HCT116 (cell line): Measurements from ENCODE around the gene THBD.

ENCODE experiments used
- CTCF ChIP-seq, 3 experiments: fragments of 200-600 bp in 1 of 3; sonication (generic) in 1 of 3; IDR thresholded peaks in 2 of 3; conservative IDR thresholded peaks in 1 of 3; 2 replicates each; pipeline ENCODE4 v1.5.1; 2012 to 2017; ENCODE audit warnings: low read depth in 2 of 3, low read length in 2 of 3, antibody characterized with exemption in 1 of 3, borderline replicate concordance in 1 of 3, control low read depth in 1 of 3, mild to moderate bottlenecking in 1 of 3, mixed read lengths in 1 of 3, mixed run types in 1 of 3, moderate library complexity in 1 of 3; ENCODE audit not compliant: insufficient read depth in 1 of 3
- POLR2AphosphoS5 ChIP-seq: IDR thresholded peaks from 2 replicates; pipeline ENCODE4 v1.6.1; 2011; ENCODE audit warnings: mild to moderate bottlenecking, low read depth, low read length, moderate library complexity
- REST ChIP-seq: IDR thresholded peaks from 2 replicates; pipeline ENCODE4 v1.6.1; 2012; ENCODE audit warnings: low read depth
- YY1 ChIP-seq: IDR thresholded peaks from 2 replicates; pipeline ENCODE4 v1.6.1; 2011; ENCODE audit warnings: low read length, low read depth, moderate library complexity, mild to moderate bottlenecking; ENCODE audit not compliant: insufficient replicate concordance; ENCODE audit errors: extremely low read depth
- ZNF274 ChIP-seq: fragments of 200-500 bp; sonication (Bioruptor generic); IDR thresholded peaks from 2 replicates; pipeline ENCODE4 v1.6.1; 2014; ENCODE audit warnings: mild to moderate bottlenecking, low read depth, low read length, inconsistent platforms

GRCh38 chr20:23021541-23021940, 27.9 kb downstream of the THBD start:
- no peak for TF ChIP-seq POLR2AphosphoS5
- no peak for TF ChIP-seq REST
- TF ChIP-seq CTCF (IDR thresholded peaks at IDR 0.05 in 2 of 3, conservative IDR thresholded peaks at IDR 0.05 in 1 of 3; ENCODE audit: borderline replicate concordance in 1 of 3, insufficient read depth in 1 of 3, low read depth in 2 of 3, low read length in 2 of 3), result no peak
- TF ChIP-seq YY1, result no peak
- TF ChIP-seq ZNF274, result no peak
